ENCODE measurements around the gene NXF2.
A peak's percentile ranks its signal among the peaks of the same experiment; 100 is the strongest.
"Not testable (repeated sequence)": the region's sequence is repeated elsewhere in the genome, so short reads cannot be mapped to it uniquely, and the experiment has no call there.

NXF2 gene, protein sequence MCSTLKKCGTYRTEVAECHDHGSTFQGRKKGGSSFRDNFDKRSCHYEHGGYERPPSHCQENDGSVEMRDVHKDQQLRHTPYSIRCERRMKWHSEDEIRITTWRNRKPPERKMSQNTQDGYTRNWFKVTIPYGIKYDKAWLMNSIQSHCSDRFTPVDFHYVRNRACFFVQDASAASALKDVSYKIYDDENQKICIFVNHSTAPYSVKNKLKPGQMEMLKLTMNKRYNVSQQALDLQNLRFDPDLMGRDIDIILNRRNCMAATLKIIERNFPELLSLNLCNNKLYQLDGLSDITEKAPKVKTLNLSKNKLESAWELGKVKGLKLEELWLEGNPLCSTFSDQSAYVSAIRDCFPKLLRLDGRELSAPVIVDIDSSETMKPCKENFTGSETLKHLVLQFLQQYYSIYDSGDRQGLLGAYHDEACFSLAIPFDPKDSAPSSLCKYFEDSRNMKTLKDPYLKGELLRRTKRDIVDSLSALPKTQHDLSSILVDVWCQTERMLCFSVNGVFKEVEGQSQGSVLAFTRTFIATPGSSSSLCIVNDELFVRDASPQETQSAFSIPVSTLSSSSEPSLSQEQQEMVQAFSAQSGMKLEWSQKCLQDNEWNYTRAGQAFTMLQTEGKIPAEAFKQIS
- total RNA-seq, result 0 reads per million in 2 donors

GRCh38 chrX:102246893-102247292 is at the start of gene NXF2:
Gene NXF2, plus strand, starts transcription at chrX:102247167. Its CDS starts 59,912 bp downstream, at chrX:102307079.
- not testable (repeated sequence) for DNase-seq

GRCh38 chrX:102207940-102208339 is 39.0 kb upstream of the NXF2 start:
- not testable (repeated sequence) for DNase-seq

GRCh38 chrX:102214986-102215385 is 32.0 kb upstream of the NXF2 start, which contains the start of gene TCP11X1:
Gene TCP11X1, plus strand, starts transcription at chrX:102215301.
- not testable (repeated sequence) for DNase-seq

DNA sequence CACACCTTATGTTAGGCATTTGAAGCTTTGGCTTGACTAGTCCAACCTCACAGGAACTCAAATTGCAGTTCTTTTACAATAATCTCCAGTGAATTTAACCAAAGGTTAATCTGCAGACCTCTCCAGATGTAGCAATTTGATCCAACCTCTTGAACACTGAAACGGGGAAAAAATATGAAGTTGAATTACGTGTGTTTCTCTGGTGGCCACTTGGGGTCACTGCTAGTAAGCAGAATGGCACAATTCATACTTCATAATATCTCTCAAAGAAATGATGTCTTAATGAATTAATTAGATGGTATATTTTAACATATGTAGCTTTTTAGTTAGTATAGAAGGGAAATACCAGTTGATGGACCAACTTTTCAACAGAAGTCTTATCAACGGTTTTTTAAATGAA is 30.5 kb upstream of the NXF2 start:
- not testable (repeated sequence) for DNase-seq

DNA sequence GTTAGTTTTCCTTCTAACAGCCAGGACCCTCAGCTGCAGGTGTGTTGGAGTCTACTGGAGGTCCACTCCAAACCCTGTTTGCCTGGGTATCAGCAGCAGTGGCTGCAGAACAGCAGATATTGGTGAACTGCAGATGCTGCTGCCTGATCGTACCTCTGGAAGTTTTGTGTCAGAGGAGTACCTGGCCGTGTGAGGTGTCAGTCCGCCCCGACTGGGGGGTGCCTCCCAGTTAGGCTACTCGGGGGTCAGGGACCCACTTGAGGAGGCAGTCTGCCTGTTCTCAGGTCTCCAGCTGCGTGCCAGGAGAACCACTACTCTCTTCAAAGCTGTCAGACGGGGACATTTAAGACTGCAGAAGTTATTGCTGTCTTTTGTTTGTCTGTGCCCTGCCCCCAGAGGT is 11.3 kb upstream of the NXF2 start:
- DNase-seq, result not testable (repeated sequence)

GRCh38 chrX:102240265-102240664 is 6.7 kb upstream of the NXF2 start:
- DNase-seq, result not testable (repeated sequence)

GRCh38 chrX:102272231-102272630 is 25.3 kb downstream of the NXF2 start:
- DNase-seq, result not testable (repeated sequence)

- no peak for DNase-seq
These were observed 91.2 kb downstream of the NXF2 start for GRCh38 chrX:102338162-102338561.

DNA sequence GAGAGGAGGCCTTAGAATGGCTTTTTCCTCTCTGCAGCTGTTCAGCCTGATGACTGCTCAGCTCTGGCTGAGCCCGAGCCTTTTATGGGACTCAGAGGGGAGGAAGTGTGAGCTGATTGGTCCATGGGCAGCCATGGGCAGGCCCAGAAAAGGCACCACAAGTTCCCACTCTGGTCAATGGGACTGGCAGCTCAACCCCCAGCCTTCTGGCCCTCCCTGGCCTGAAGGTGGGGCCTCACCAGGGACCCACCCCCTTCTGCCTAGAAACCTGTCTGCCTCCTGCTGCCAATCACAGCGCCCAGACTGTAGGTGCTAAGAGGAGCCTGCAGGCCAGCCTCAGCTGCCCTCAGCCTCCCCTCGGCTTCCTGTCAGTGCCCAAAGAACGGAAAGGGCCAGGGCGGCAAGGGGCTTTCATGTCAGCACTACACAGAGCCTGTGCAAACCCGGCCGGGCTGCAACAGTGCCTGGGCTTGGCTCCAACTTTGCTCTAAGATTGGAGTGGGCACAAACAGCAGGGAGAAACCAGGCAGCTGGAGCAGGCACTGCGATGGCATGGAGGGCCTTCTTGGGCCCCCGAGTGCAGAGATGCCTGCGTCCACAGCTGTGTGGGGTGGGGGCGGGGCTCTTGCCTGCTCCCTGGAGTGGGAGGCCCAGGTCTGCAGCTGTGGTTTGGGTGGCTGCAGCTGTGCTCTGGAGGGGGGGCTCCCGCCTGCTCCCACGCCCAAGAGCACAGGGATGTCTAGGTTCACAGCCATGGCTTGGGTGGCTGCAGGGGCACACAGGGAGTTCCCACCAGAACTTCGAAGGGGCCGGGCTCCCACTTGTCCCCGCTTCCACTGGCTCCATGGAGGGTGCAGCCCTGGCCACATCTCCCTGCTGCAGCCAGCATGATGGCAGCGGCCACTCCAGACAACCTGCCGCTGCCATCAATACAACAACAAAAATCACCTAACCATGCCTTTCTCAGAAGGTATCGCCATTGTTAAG is 92.6 kb downstream of the NXF2 start:
- DNase-seq, result no peak

- DNase-seq, result no peak
These were observed 94.9 kb downstream of the NXF2 start for GRCh38 chrX:102341867-102342266.

- DNase-seq, result peak; percentile 76
These were observed 98.9 kb downstream of the NXF2 start for GRCh38 chrX:102345916-102346315.
